Stimulated activated CD8-positive, alpha-beta memory T cell treated with anti-CD3 and anti-CD28 coated beads, Interleukin-12 subunit alpha, Interleukin-12 subunit beta, amount 100 ng/mL, for 24 hours (primary cell): ENCODE results near the gene LBH.
"Not testable (repeated sequence)": the region's sequence is repeated elsewhere in the genome, so short reads cannot be mapped to it uniquely, and the experiment has no call there.

Experiments used
- DNase-seq: peaks from one replicate; pipeline ENCODE4 v3.0.0-alpha.2; 2020; ENCODE audit errors: extremely low read depth

LBH gene

GRCh38 chr2:30259071-30259470 lies 27.7 kb downstream of the LBH start:
- DNase-seq: no peak

- DNase-seq: no peak
Measured at GRCh38 chr2:30259827-30260679, 28.7 kb downstream of the LBH start.

GRCh38 chr2:30260941-30261340 lies 29.6 kb downstream of the LBH start:
- DNase-seq: no peak

GRCh38 chr2:30261695-30262211 lies 30.4 kb downstream of the LBH start:
- DNase-seq: no peak

GRCh38 chr2:30262716-30263309 lies 31.5 kb downstream of the LBH start:
- DNase-seq: no peak

- no peak for DNase-seq
Measured at GRCh38 chr2:30264274-30264673, 32.9 kb downstream of the LBH start.

- no peak for DNase-seq
Measured at GRCh38 chr2:30265052-30266015, 34.0 kb downstream of the LBH start.

GRCh38 chr2:30266051-30266621 lies 34.8 kb downstream of the LBH start:
- no peak for DNase-seq

- no peak for DNase-seq
Measured at GRCh38 chr2:30266705-30267104, 35.4 kb downstream of the LBH start.

- no peak for DNase-seq
Measured at GRCh38 chr2:30267161-30267975, 36.0 kb downstream of the LBH start.

- no peak for DNase-seq
Measured at GRCh38 chr2:30268296-30268871, 37.0 kb downstream of the LBH start.

- DNase-seq: not testable (repeated sequence)
Measured at GRCh38 chr2:30269114-30269770, 37.9 kb downstream of the LBH start.

GRCh38 chr2:30269771-30270145 lies 38.4 kb downstream of the LBH start:
- DNase-seq: no peak

- DNase-seq: no peak
Measured at GRCh38 chr2:30270166-30270565, 38.8 kb downstream of the LBH start.

GRCh38 chr2:30271301-30271700 lies 40.0 kb downstream of the LBH start:
- DNase-seq: no peak

GRCh38 chr2:30272286-30272685 lies 41.0 kb downstream of the LBH start:
- DNase-seq: no peak

GRCh38 chr2:30272761-30273573 lies 41.6 kb downstream of the LBH start:
- DNase-seq: no peak

- no peak for DNase-seq
Measured at GRCh38 chr2:30273574-30273929, 42.2 kb downstream of the LBH start.

- no peak for DNase-seq
Measured at GRCh38 chr2:30275256-30275655, 43.9 kb downstream of the LBH start.
